A673 (cell line): ENCODE measurements around the gene AVPR2. TPM values are rescaled to one million over a fixed set of nuclear protein-coding genes. Genes with fewer than 3 reads are reported as not detected.

Experiments
- BruUV-seq: library from RNA; stranded (reverse); fragments of 400-500 nt; replicated peaks from 2 replicates; lab custom pipeline; 2021; lab: Mats Ljungman, UMichigan
- CTCF ChIA-PET: fragments of 300-600 bp; sonication (Branson Sonifier 250); formaldehyde crosslinking; loops from one replicate; lab custom pipeline; 2022; ENCODE audit warnings: antibody characterized with exemption; lab: Charles Lee
- POLR2A ChIA-PET: fragments of 300-600 bp; sonication (Branson Sonifier 250); formaldehyde crosslinking; loops from one replicate; lab custom pipeline; 2022; ENCODE audit warnings: antibody characterized with exemption; ENCODE audit not compliant: low non-redundant PET; lab: Charles Lee
- DNase-seq: peaks from one replicate; pipeline ENCODE4 v3.0.0-alpha.2; 2015; ENCODE audit warnings: low spot score
- H3K27ac ChIP-seq: fragments of 200-600 bp; sonication (generic); 2 replicates; pipeline ENCODE4 v1.5.1; 2016; ENCODE audit warnings: mixed run types, low read depth, mild to moderate bottlenecking, mixed read lengths, antibody characterized with exemption, low read length; ENCODE audit not compliant: poor library complexity, severe bottlenecking
- H3K27me3 ChIP-seq: fragments of 200-600 bp; sonication (generic); replicated peaks from 2 replicates; pipeline ENCODE4 v1.6.1; 2017; ENCODE audit warnings: mixed run types, low read depth, mild to moderate bottlenecking, mixed read lengths, antibody characterized with exemption, low read length; ENCODE audit not compliant: insufficient read depth, poor library complexity
- H3K36me3 ChIP-seq: fragments of 200-600 bp; sonication (generic); 2 replicates; pipeline ENCODE4 v1.6.1; 2016; ENCODE audit warnings: mixed run types, mild to moderate bottlenecking, mixed read lengths, antibody characterized with exemption, low read length; ENCODE audit not compliant: insufficient read depth, poor library complexity, severe bottlenecking
- H3K4me1 ChIP-seq: fragments of 200-600 bp; sonication (generic); 2 replicates; pipeline ENCODE4 v1.6.1; 2017; ENCODE audit warnings: mixed run types, mild to moderate bottlenecking, mixed read lengths, antibody characterized with exemption, low read length; ENCODE audit not compliant: insufficient read depth, poor library complexity, severe bottlenecking
- H3K4me3 ChIP-seq: fragments of 200-600 bp; sonication (generic); 2 replicates; pipeline ENCODE4 v1.5.1; 2016; ENCODE audit warnings: low read depth, mixed run types, mild to moderate bottlenecking, mixed read lengths, low read length; ENCODE audit not compliant: poor library complexity, severe bottlenecking
- H3K9me3 ChIP-seq: fragments of 200-600 bp; sonication (generic); 2 replicates; pipeline ENCODE4 v1.6.1; 2016; ENCODE audit warnings: mixed run types, low read depth, mild to moderate bottlenecking, mixed read lengths, antibody characterized with exemption, low read length; ENCODE audit not compliant: poor library complexity, severe bottlenecking
- CTCF ChIP-seq: fragments of 300-800, 200-600 bp; sonication (generic); conservative IDR thresholded peaks from 2 replicates; pipeline ENCODE4 v1.5.1; 2017; ENCODE audit warnings: low read depth, mild to moderate bottlenecking, antibody characterized with exemption, low read length, moderate library complexity, mixed read lengths
- EZH2 ChIP-seq: fragments of 200-600 bp; sonication (generic); IDR thresholded peaks from 2 replicates; pipeline ENCODE4 v1.6.1; 2017; ENCODE audit warnings: borderline replicate concordance, low read depth, mild to moderate bottlenecking, mixed read lengths, antibody characterized with exemption, low read length; ENCODE audit not compliant: poor library complexity, severe bottlenecking
- intact Hi-C: fragments of 100-400 bp; cut with micrococcal nuclease; formaldehyde crosslinking; loops from one replicate; pipeline ENCODE4 v1.10.0; 2022; ENCODE audit not compliant: unreplicated experiment
- total RNA-seq: library from RNA; stranded (reverse); gene quantifications from 2 replicates; pipeline ENCODE4 v1.2.3, GENCODE V29; 2021

AVPR2 gene
- total RNA-seq, 1 experiment from 2014 or later = not detected

GRCh38 chrX:153909024-153909979 is 4.8 kb downstream of the AVPR2 start:
- intact Hi-C loops = no loop called here

GRCh38 chrX:153909980-153910360 is 5.5 kb downstream of the AVPR2 start:
- ChIA-PET CTCF (no interaction called here), POLR2A (no interaction called here)
- no TSS peak for BruUV-seq
- Histone ChIP-seq H3K4me1 (no peaks in the 10 kb centered on the region), H3K9me3 (no peaks in the 10 kb centered on the region), H3K36me3 (no peaks in the 10 kb centered on the region), H3K4me3 (no peak overlapping the region), H3K27ac (no peak overlapping the region), H3K27me3 (no peaks in the 10 kb centered on the region)
- TF ChIP-seq EZH2 = no peak
- TF ChIP-seq CTCF = no peak
- intact Hi-C loops = no loop called here
- no peak for DNase-seq

More at GRCh38 chrX:153909024-153909979, 4.8 kb downstream of the AVPR2 start:
- Histone ChIP-seq H3K4me3 (no peak overlapping the region), H3K9me3 (no peaks in the 10 kb centered on the region), H3K4me1 (no peaks in the 10 kb centered on the region), H3K36me3 (no peaks in the 10 kb centered on the region), H3K27ac (no peak overlapping the region), H3K27me3 (no peaks in the 10 kb centered on the region)
- no peak for TF ChIP-seq CTCF
- no peak for TF ChIP-seq EZH2
- POLR2A ChIA-PET = interaction anchor here (0.7 kb wide), 1 partner anchor 22 kb away, joined by 7 read pairs; no protein-coding TSS in a partner anchor
- no TSS peak for BruUV-seq
- DNase-seq = no peak
- CTCF ChIA-PET = interaction anchor here (0.6 kb wide), 1 partner anchor 105 kb away, joined by 5 read pairs; no protein-coding TSS in a partner anchor

- TF ChIP-seq EZH2 = no peak
- intact Hi-C loops = no loop called here
- no peaks in the 10 kb centered on the region for H3K36me3 ChIP-seq
- H3K4me3 ChIP-seq = no peak overlapping the region
- ChIA-PET CTCF (no interaction called here), POLR2A (no interaction called here)
- H3K27ac ChIP-seq = no peak overlapping the region
- H3K27me3 ChIP-seq = no peaks in the 10 kb centered on the region
- no TSS peak for BruUV-seq
- no peak for DNase-seq
- no peaks in the 10 kb centered on the region for H3K9me3 ChIP-seq
- no peaks in the 10 kb centered on the region for H3K4me1 ChIP-seq
Observed at GRCh38 chrX:153910446-153910845, 6.0 kb downstream of the AVPR2 start.
